Measurements from ENCODE around the gene SSR1. TPM values are rescaled to one million over a fixed set of nuclear protein-coding genes. Genes with fewer than 3 reads are reported as not detected.

Gene SSR1
- total RNA-seq, 1 experiment from 2014 or later: 102 TPM

- Mint-ChIP-seq H3K9me3 (peaks cover under 1 to 4% of the 10 kb centered on the region in 2 experiments; a peak in 3 of 5 replicates), H3K27ac (peak overlapping the region in 2 of 3 experiments; percentile 84 to 91; a peak in 3 of 7 replicates), H3K36me3 (ENCODE audit: insufficient read depth in 1 of 3, low read depth in 3 of 3) (peaks cover 0 to under 1% (median 0%) of the 10 kb centered on the region in 3 experiments; a peak in 1 of 7 replicates), H3K4me3 (peak overlapping the region; percentile 80 to 83), H3K4me1 (peaks cover 16 to 28% of the 10 kb centered on the region in 2 experiments), H3K27me3 (ENCODE audit: low read depth) (peaks cover 11% of the 10 kb centered on the region)
- no peaks in the 10 kb centered on the region for H3K9me3 ChIP-seq (ENCODE audit: control insufficient read depth, low read depth, low read length)
- WGBS (ENCODE audit: extremely low coverage, insufficient read length, low lambda C conversion rate): no CpG with 5 or more reads among the region's 13 CpGs
- no peak overlapping the region for H3K27ac ChIP-seq (ENCODE audit: insufficient read length, low read depth, low read length)
- H2BK12ac ChIP-seq (ENCODE audit: insufficient read length, low read depth, low read length): no peak overlapping the region
- peak; percentile 97 for DNase-seq
- no peak overlapping the region for H3K9ac ChIP-seq (ENCODE audit: extremely low read depth, insufficient read length, low read length)
- H3K14ac ChIP-seq (ENCODE audit: insufficient read depth, low read length): no peak overlapping the region
- TF ChIP-seq CTCF (conservative IDR thresholded peaks at IDR 0.05): no peak
- peaks cover 3% of the 10 kb centered on the region; the same call in 1 of the 2 replicates for H3K4me1 ChIP-seq (ENCODE audit: insufficient read depth, low read length)
- no peak overlapping the region for H3K56ac ChIP-seq (ENCODE audit: insufficient read length, low read depth, low read length)
- no peak overlapping the region for H2AK5ac ChIP-seq (ENCODE audit: insufficient read length, low read length)
- H4K5ac ChIP-seq (ENCODE audit: insufficient read length, low read depth, low read length): no peak overlapping the region
- H3K79me2 ChIP-seq (ENCODE audit: insufficient read depth, low read length): no peaks in the 10 kb centered on the region
- no peak overlapping the region for H2BK15ac ChIP-seq (ENCODE audit: low read depth, low read length)
- no peak overlapping the region for H2BK20ac ChIP-seq (ENCODE audit: low read depth, low read length, poor library complexity, severe bottlenecking)
- H3K4ac ChIP-seq (ENCODE audit: low read depth, low read length): no peak overlapping the region
- no peaks in the 10 kb centered on the region for H3K27me3 ChIP-seq (ENCODE audit: insufficient read depth, low read length)
- H2BK120ac ChIP-seq (ENCODE audit: low read depth, low read length, poor library complexity, severe bottlenecking): no peak overlapping the region
- no peak overlapping the region for H2BK5ac ChIP-seq (ENCODE audit: insufficient read length, low read length)
- no peak overlapping the region for H3K23ac ChIP-seq (ENCODE audit: insufficient read length, low read depth, low read length)
- H3K79me1 ChIP-seq (ENCODE audit: insufficient read depth, low read depth, low read length, poor library complexity, severe bottlenecking): no peaks in the 10 kb centered on the region
- H3T11ph ChIP-seq (ENCODE audit: low read length): no peak overlapping the region
- H3K23me2 ChIP-seq (ENCODE audit: insufficient read length, low read depth, low read length, poor library complexity, severe bottlenecking): peaks cover 3% of the 10 kb centered on the region
- no peak overlapping the region for H4K8ac ChIP-seq (replicated peaks; ENCODE audit: insufficient read length, low read depth, low read length)
- peak overlapping the region; percentile 87 for H3K4me2 ChIP-seq (ENCODE audit: insufficient read depth, insufficient read length, low read length)
- H4K91ac ChIP-seq (ENCODE audit: insufficient read length, low read depth, low read length): no peak overlapping the region
- no peak overlapping the region for H2AFZ ChIP-seq (ENCODE audit: low read length)
- no peak overlapping the region for H3K18ac ChIP-seq (ENCODE audit: insufficient read length, low read depth, low read length)
- H4K20me1 ChIP-seq (ENCODE audit: control insufficient read depth, insufficient read depth, insufficient read length): no peaks in the 10 kb centered on the region
These were observed 51.0 kb downstream of the SSR1 start for GRCh38 chr6:7261852-7262461.

Measured in H9 (cell line).